H1 (cell line): ENCODE measurements around the gene FOXF1. TPM values are rescaled to one million over a fixed set of nuclear protein-coding genes. Genes with fewer than 3 reads are reported as not detected.

Experiments
- CTCF ChIA-PET: fragments of 300-600 bp; sonication (Branson Sonifier 250); formaldehyde crosslinking; loops from one replicate; lab custom pipeline; 2021; ENCODE audit not compliant: partially characterized antibody; lab: Charles Lee
- POLR2A ChIA-PET: fragments of 300-600 bp; sonication (Branson Sonifier 250); formaldehyde crosslinking; loops from one replicate; lab custom pipeline; 2021; ENCODE audit warnings: inconsistent platforms; ENCODE audit not compliant: partially characterized antibody; lab: Charles Lee
- DNase-seq, 2 experiments: peaks; one replicate each; pipeline versions ENCODE4 v3.0.0 to v3.0.0-alpha.2; 2010 to 2022; ENCODE audit warnings: low spot score in 2 of 2, low read depth in 1 of 2, mixed read lengths in 1 of 2
- FAIRE-seq: peaks from 2 replicates; lab custom pipeline; 2011; peaks lifted over from hg19 to GRCh38; lab: Jason Lieb, UNC
- H2AFZ ChIP-seq: 2 replicates; pipeline ENCODE4 v1.8.1; 2012; ENCODE audit warnings: low read length, inconsistent platforms
- H2AK5ac ChIP-seq: 2 replicates; pipeline ENCODE4 v1.6.1; 2013; ENCODE audit warnings: low read depth, low read length
- H2BK120ac ChIP-seq: replicated peaks from 2 replicates; pipeline ENCODE3; 2013; ENCODE audit warnings: low read depth, low read length, inconsistent platforms
- H2BK12ac ChIP-seq: 2 replicates; pipeline ENCODE4 v1.6.1; 2013; ENCODE audit warnings: low read depth, low read length
- H2BK15ac ChIP-seq: 2 replicates; pipeline ENCODE4 v1.6.1; 2013; ENCODE audit warnings: low read length
- H2BK20ac ChIP-seq: 2 replicates; pipeline ENCODE4 v1.6.1; 2013; ENCODE audit warnings: low read length
- H2BK5ac ChIP-seq: 2 replicates; pipeline ENCODE4 v1.6.1; 2013; ENCODE audit warnings: low read depth, low read length
- H3K14ac ChIP-seq: 2 replicates; pipeline ENCODE4 v1.6.1; 2013; ENCODE audit warnings: inconsistent platforms; ENCODE audit not compliant: insufficient read length
- H3K18ac ChIP-seq: 2 replicates; pipeline ENCODE4 v1.6.1; 2013; ENCODE audit warnings: low read length; ENCODE audit errors: extremely low read depth
- H3K23ac ChIP-seq: 2 replicates; pipeline ENCODE4 v1.6.1; 2013; ENCODE audit warnings: inconsistent platforms; ENCODE audit not compliant: insufficient read length
- H3K23me2 ChIP-seq: 2 replicates; pipeline ENCODE4 v1.6.1; 2013; ENCODE audit warnings: low read depth, low read length
- H3K27ac ChIP-seq: 2 replicates; pipeline ENCODE4 v1.6.1; 2011; ENCODE audit warnings: low read depth, low read length, inconsistent platforms
- H3K27me3 ChIP-seq, 4 experiments: replicated peaks in 1 of 4; 1 replicate in 1 of 4; 2 replicates in 3 of 4; pipeline versions ENCODE4 v1.6.1 to v1.8.1; 2011 to 2013; ENCODE audit warnings: low read length in 3 of 4, mild to moderate bottlenecking in 3 of 4, inconsistent platforms in 2 of 4, mixed read lengths in 2 of 4, moderate library complexity in 1 of 4; ENCODE audit not compliant: control insufficient read depth in 3 of 4, insufficient read depth in 3 of 4; ENCODE audit errors: extremely low read depth in 1 of 4
- H3K36me3 ChIP-seq, 4 experiments: 2 replicates each; pipeline versions ENCODE4 v1.6.1 to v1.8.1; 2011 to 2013; ENCODE audit warnings: mild to moderate bottlenecking in 4 of 4, low read length in 3 of 4, moderate library complexity in 2 of 4, control low read depth in 1 of 4, inconsistent platforms in 1 of 4; ENCODE audit not compliant: insufficient read depth in 4 of 4, control insufficient read depth in 2 of 4
- H3K4ac ChIP-seq: replicated peaks from 2 replicates; pipeline ENCODE3; 2013; ENCODE audit warnings: low read length, low read depth, mixed read lengths, inconsistent platforms; ENCODE audit not compliant: insufficient read length
- H3K4me1 ChIP-seq, 4 experiments: replicated peaks in 1 of 4; 1 replicate in 1 of 4; 2 replicates in 3 of 4; pipeline versions ENCODE4 v1.6.1 to v1.8.1; 2011 to 2013; ENCODE audit warnings: low read length in 3 of 4, inconsistent platforms in 2 of 4, mixed read lengths in 1 of 4; ENCODE audit not compliant: insufficient read depth in 4 of 4, control insufficient read depth in 3 of 4
- H3K4me2 ChIP-seq, 2 experiments: 2 replicates each; pipeline versions ENCODE4 v1.6.1 to v1.8.1; 2011 to 2013; ENCODE audit warnings: low read depth in 2 of 2, low read length in 2 of 2, control low read depth in 1 of 2, inconsistent platforms in 1 of 2, mild to moderate bottlenecking in 1 of 2; ENCODE audit not compliant: insufficient read depth in 1 of 2
- H3K4me3 ChIP-seq, 4 experiments: fragments of 200-600, 300-600 bp in 1 of 4; sonication (generic), shearing (Covaris generic), sonication (Bioruptor Twin) in 1 of 4; 2 replicates each; pipeline versions ENCODE4 v1.5.1 to v1.8.1; 2011 to 2016; ENCODE audit warnings: low read length in 4 of 4, low read depth in 3 of 4, control low read depth in 2 of 4, inconsistent platforms in 2 of 4, mild to moderate bottlenecking in 2 of 4, mixed read lengths in 1 of 4, moderate library complexity in 1 of 4; ENCODE audit not compliant: insufficient read depth in 2 of 4; ENCODE audit errors: extremely low read depth in 1 of 4
- H3K56ac ChIP-seq: replicated peaks from 2 replicates; pipeline ENCODE3; 2013; ENCODE audit warnings: low read depth, mild to moderate bottlenecking, mixed read lengths, low read length, inconsistent platforms; ENCODE audit not compliant: insufficient read length
- H3K79me1 ChIP-seq: 2 replicates; pipeline ENCODE4 v1.6.1; 2013; ENCODE audit warnings: low read depth, low read length, control low read depth
- H3K79me2 ChIP-seq, 2 experiments: 2 replicates each; pipeline versions ENCODE4 v1.6.1 to v1.8.1; 2012 to 2013; ENCODE audit warnings: low read length in 2 of 2, mild to moderate bottlenecking in 2 of 2, inconsistent platforms in 1 of 2; ENCODE audit not compliant: insufficient read depth in 2 of 2, control insufficient read depth in 1 of 2
- H3K9ac ChIP-seq, 4 experiments: replicated peaks in 1 of 4; 1 replicate in 1 of 4; 2 replicates in 3 of 4; pipeline versions ENCODE4 v1.6.1 to v1.8.1; 2011 to 2013; ENCODE audit warnings: low read depth in 3 of 4, low read length in 3 of 4, control low read depth in 2 of 4, mild to moderate bottlenecking in 2 of 4, moderate library complexity in 2 of 4, inconsistent platforms in 1 of 4; ENCODE audit errors: extremely low read depth in 1 of 4
- H3K9me3 ChIP-seq, 2 experiments: 2 replicates each; pipeline versions ENCODE4 v1.6.1 to v1.8.1; 2012 to 2013; ENCODE audit warnings: mild to moderate bottlenecking in 2 of 2, moderate library complexity in 2 of 2, control low read depth in 1 of 2, inconsistent platforms in 1 of 2, low read depth in 1 of 2, low read length in 1 of 2, mixed read lengths in 1 of 2; ENCODE audit not compliant: insufficient read depth in 2 of 2
- H4K20me1 ChIP-seq, 2 experiments: replicated peaks in 1 of 2; 2 replicates each; pipeline versions ENCODE3 to v1.8.1; 2011 to 2013; ENCODE audit warnings: inconsistent platforms in 2 of 2, low read length in 2 of 2, mild to moderate bottlenecking in 1 of 2; ENCODE audit not compliant: insufficient read depth in 2 of 2, control insufficient read depth in 1 of 2
- H4K5ac ChIP-seq: 2 replicates; pipeline ENCODE4 v1.6.1; 2013; ENCODE audit warnings: low read length, low read depth, mixed read lengths, inconsistent platforms; ENCODE audit not compliant: insufficient read length
- H4K8ac ChIP-seq: 2 replicates; pipeline ENCODE4 v1.8.0; 2013; ENCODE audit warnings: mild to moderate bottlenecking, moderate library complexity, low read length, inconsistent platforms; ENCODE audit not compliant: insufficient read depth; ENCODE audit errors: extremely low read depth
- H4K91ac ChIP-seq: replicated peaks from 2 replicates; pipeline ENCODE3; 2013; ENCODE audit warnings: low read length, mixed read lengths, inconsistent platforms; ENCODE audit not compliant: insufficient read length
- HDAC6 ChIP-seq: IDR thresholded peaks from one replicate; pipeline ENCODE4 v1.7.1; 2012; ENCODE audit warnings: low read depth, mild to moderate bottlenecking, inconsistent platforms, low read length, moderate library complexity
- KDM1A ChIP-seq: fragments of 200-600, 300-600 bp; sonication (generic); IDR thresholded peaks from 2 replicates; pipeline ENCODE4 v1.7.1; 2016; ENCODE audit warnings: mild to moderate bottlenecking, low read length, borderline replicate concordance
- SIX5 ChIP-seq: IDR thresholded peaks from 2 replicates; pipeline ENCODE4 v1.6.1; 2011; ENCODE audit warnings: mild to moderate bottlenecking, low read depth, low read length
- YY1 ChIP-seq: IDR thresholded peaks from 2 replicates; pipeline ENCODE4 v1.6.1; 2011; ENCODE audit warnings: low read depth, mild to moderate bottlenecking, low read length
- ZNF274 ChIP-seq: IDR thresholded peaks from 2 replicates; pipeline ENCODE4 v1.7.0; 2012; ENCODE audit warnings: low read length, borderline replicate concordance; ENCODE audit errors: extremely low read depth
- WGBS, 2 experiments: shearing (Covaris generic) in 1 of 2; methylation state at CpG; one replicate each; pipeline versions ENCODE4 v1.1.6 to v1.1.7; 2013 to 2015; ENCODE audit warnings: low lambda C conversion rate in 2 of 2, mixed read lengths in 2 of 2, inconsistent platforms in 1 of 2, low coverage in 1 of 2, missing lambda C conversion rate in 1 of 2; ENCODE audit not compliant: insufficient replicate concordance in 2 of 2, insufficient coverage in 1 of 2, insufficient read length in 1 of 2; ENCODE audit errors: extremely low coverage in 1 of 2, missing lambda C conversion rate in 1 of 2; 5-methylcytosine and 5-hydroxymethylcytosine counted together
- polyA plus RNA-seq, 7 experiments: library from polyadenylated mRNA; depleted of rRNA in 3 of 7; stranded (reverse) in 5 of 7; unstranded in 2 of 7; fragments of >200 nt in 5 of 7; fragments of 200-250 nt in 2 of 7; gene quantifications; 1 replicate in 5 of 7; 2 replicates in 1 of 7; 4 replicates in 1 of 7; pipeline versions ENCODE4 v1.2.1 to v1.2.3, GENCODE V29; 2011 to 2013; ENCODE audit warnings: missing spikeins in 2 of 7, mixed read lengths in 2 of 7
- total RNA-seq: library from RNA; stranded (reverse); fragmentation: NEBNext Ultra II Directional; extraction: Animal tissue kit (Norgen Biotek cat#: 25700); gene quantifications from 2 replicates; pipeline ENCODE4 v1.2.1, GENCODE V29; 2021
- TF ChIP-seq, protein P1 (sequence below): IDR thresholded peaks from 2 replicates; pipeline ENCODE4 v1.6.1; 2012; ENCODE audit warnings: low read length, inconsistent platforms

Gene FOXF1
- total and polyA plus RNA-seq, 2 of the 8 experiments (the other 6 are each of a cell fraction or from before 2014, with no cell fraction given): 0.02 TPM; not detected in 1

DNA sequence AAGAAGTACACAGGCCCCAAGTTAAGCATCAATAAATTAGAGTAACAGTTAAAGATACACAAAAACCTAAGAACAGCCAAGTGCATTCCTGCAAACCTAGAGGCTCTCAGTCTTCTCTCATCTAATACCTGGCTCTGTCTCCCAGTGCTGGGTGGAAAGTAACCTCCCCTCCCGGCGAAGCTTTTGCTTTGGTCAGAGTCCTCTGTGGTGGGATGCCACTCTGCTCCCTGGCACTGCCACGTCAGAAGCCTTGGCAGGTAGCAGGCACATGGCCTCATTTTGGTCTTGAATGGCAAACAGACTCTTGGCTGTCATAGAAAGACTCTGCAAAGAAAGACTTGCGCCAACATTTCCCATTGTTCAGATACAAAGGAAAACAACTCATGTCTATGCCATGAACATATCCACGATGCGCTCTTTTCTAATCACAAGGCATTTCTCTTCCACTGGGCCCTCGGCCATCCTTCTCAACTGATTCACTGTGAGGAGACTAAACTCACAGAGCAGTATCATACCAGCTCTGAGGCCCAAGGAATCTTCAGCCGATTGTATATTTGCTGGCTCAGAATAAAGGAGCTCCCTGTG, 23.5 kb downstream of the FOXF1 start:
- CTCF ChIA-PET: interaction anchor here (1.2 to 2.3 kb wide), 2 partner anchors 13 to 485 kb away, joined by 3 to 8 read pairs; no protein-coding TSS in a partner anchor

More for the DNA sequence above, 23.5 kb downstream of the FOXF1 start:
- H3K4me2 ChIP-seq: no peak overlapping the region
- no peaks in the 10 kb centered on the region for H3K27me3 ChIP-seq
- no peak overlapping the region for H2BK5ac ChIP-seq
- TF ChIP-seq KDM1A: no peak
- no peak for TF ChIP-seq HDAC6
- TF ChIP-seq, protein P1, sequence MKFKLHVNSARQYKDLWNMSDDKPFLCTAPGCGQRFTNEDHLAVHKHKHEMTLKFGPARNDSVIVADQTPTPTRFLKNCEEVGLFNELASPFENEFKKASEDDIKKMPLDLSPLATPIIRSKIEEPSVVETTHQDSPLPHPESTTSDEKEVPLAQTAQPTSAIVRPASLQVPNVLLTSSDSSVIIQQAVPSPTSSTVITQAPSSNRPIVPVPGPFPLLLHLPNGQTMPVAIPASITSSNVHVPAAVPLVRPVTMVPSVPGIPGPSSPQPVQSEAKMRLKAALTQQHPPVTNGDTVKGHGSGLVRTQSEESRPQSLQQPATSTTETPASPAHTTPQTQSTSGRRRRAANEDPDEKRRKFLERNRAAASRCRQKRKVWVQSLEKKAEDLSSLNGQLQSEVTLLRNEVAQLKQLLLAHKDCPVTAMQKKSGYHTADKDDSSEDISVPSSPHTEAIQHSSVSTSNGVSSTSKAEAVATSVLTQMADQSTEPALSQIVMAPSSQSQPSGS: no peak
- TF ChIP-seq ZNF274: no peak
- no peak for TF ChIP-seq YY1
- no peak for TF ChIP-seq SIX5
- TF ChIP-seq, all 59 proteins: peak for 0
- Histone ChIP-seq H3K27ac (no peak overlapping the region), H3K23me2 (no peaks in the 10 kb centered on the region), H3K23ac (no peak overlapping the region), H2BK120ac (no peak overlapping the region), H3K56ac (no peak overlapping the region), H4K20me1 (no peaks in the 10 kb centered on the region), H3K4me1 (no peaks in the 10 kb centered on the region), H4K5ac (no peak overlapping the region), H4K91ac (no peak overlapping the region), H2BK12ac (no peak overlapping the region), H3K79me1 (no peaks in the 10 kb centered on the region), H3K4me3 (no peak overlapping the region), H4K8ac (no peak overlapping the region), H3K9me3 (no peaks in the 10 kb centered on the region), H2BK15ac (no peak overlapping the region), H3K4ac (no peak overlapping the region), H2AFZ (no peak overlapping the region), H3K36me3 (peaks cover 0 to 4% (median 2%) of the 10 kb centered on the region in 4 experiments; a peak in 3 of 8 replicates), H3K9ac (no peak overlapping the region), H3K79me2 (no peaks in the 10 kb centered on the region), H3K18ac (no peak overlapping the region), H2AK5ac (no peak overlapping the region), H3K14ac (no peak overlapping the region), H2BK20ac (no peak overlapping the region)
- POLR2A ChIA-PET: no interaction called here
- peak; percentile 13 for FAIRE-seq
- whole genome bisulfite sequencing, 2 experiments: 83% methylated on average over 8 of the region's 8 CpGs; no CpG with 5 or more reads in 1 of the 2 experiments
- DNase-seq: no peak
